C1 segment of cervical spinal cord (tissue), 14 donors: Measurements from ENCODE around the gene NAA25.
"Not testable (repeated sequence)": the region's sequence is repeated elsewhere in the genome, so short reads cannot be mapped to it uniquely, and the experiment has no call there.

Source experiments
- DNase-seq, 14 donors: peaks; one replicate each; lab custom pipeline; 2025; lab: John Stamatoyannopoulos, UW

The NAA25 gene

DNA sequence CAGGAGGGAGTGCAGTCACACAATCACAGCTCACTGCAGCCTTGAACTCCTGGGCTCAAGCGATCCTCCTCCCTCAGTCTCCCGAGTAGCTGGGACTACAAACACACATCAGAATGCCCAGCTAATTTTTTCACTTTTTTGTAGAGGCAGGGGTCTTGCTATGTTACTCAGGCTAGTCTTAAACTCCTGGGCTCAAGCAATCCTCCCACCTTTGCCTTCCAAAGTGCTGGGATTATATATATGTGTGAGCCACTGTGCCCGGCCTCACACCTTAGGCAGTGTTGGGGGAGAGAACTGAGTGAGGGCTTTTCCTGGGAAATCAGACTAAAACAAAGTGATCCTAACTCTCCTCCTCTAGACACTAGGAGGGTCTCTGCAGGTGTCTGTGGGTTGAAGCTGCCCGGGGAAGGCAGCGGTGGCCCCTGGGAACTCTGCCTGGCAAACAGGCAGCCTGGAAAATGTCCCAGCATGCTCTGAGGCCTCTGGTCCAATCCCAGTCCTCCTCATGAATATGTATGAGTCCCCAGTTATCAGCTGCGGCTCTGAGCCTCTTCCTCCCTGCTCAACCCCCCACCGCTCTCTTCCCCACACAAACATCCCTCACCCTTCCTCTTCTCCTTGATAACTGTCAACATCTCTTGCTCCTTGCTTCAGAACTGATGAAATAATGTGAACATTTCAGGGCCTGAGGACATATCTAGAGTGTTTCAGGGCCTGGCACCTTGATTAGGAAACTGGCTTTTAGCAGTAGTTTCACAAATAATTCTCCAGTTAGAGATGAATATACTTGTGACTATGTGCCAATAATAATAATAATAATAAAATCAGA lies 7.9 kb upstream of the NAA25 start:
- DNase-seq: peak in 13 of 14 donors; percentile 15 to 86 (median 72)

DNA sequence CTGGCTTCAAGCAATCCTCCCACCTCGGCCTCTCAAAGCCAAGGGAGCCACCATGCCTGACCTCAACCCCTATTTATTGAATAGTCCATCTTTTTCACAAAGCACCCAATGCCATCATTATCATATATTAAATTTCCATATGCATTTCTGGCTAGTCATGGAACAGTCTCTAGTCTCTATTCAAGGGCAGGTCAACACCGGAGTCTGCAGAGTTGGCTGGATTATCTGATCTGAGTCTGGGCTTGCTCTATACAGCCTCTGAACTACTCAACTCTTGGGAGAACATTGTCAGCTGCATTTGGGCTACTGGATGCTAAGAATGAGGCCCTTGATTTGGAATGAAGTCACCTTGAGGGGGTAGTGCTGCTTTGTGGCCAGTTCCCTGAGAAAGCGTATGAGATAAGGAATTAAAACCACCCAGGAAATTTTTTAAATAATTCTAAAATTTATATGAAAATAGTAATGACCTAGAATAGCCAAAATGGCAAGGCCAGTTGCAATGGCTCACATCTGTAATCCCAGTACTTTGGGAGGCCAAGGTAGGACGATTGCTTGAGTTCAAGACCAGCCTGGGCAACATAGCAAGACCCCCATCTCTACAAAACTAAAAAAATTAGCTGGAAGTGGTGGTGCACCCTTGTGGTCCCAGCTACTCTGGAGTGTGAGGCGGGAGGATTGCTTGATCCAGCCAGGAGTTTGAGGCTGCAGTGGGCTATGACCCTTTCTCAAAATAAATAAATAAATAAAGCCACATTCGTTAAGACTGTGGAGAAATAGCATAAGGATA lies 6.9 kb upstream of the NAA25 start:
- no peak for DNase-seq

DNA sequence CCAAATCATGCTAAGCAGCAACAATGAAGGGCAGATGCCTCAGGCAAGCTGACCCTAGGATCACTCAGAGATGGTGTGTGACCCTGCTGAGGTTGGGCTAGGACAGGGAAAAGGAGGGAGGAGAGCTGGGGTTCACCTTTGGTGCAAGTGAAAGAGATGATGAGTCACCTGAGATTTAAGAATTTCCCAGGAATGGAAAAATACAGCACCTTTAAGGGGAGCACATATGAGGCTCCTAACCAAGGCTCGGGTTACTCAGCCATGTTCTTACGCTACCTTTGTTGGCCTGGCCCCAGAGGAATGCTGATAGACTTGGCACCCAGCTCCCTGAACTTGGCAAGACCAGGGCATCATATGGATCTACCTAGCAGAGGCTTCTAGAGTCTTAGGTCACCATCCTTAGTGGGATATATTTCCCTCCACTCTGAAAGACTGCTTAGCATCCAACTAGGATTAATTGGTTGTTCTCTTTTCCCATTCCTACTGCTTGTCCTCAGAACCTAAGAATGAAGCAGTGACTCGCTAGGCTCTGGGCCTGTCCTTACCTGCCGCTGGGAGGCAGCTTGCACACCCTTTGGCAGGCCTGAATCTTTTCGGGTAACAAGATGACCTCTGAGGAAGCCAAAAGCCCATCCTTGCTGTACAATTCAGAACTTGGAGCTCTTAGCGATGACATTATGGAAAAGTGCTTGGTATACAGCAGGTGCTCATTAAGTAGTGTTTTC lies 4.0 kb upstream of the NAA25 start:
- DNase-seq: no peak

DNA sequence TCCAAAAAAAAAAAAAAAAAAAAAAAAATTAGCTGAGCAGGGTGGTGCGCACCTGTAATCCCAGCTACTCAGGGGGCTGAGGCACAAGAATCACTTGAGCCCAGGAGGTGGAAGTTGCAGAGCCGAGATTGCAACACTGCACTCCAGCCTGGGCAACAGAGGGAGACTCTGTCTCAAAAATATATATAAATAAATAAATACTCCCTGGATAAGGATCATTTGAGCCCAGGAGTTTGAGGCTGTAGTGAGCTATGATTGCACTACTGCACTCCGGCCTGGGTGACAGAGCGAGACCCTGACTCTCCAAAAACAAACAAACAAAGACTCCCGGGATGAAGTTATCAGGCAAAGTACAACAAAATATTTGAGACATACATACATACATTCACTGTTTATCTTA lies 3.3 kb upstream of the NAA25 start:
- no peak for DNase-seq

DNA sequence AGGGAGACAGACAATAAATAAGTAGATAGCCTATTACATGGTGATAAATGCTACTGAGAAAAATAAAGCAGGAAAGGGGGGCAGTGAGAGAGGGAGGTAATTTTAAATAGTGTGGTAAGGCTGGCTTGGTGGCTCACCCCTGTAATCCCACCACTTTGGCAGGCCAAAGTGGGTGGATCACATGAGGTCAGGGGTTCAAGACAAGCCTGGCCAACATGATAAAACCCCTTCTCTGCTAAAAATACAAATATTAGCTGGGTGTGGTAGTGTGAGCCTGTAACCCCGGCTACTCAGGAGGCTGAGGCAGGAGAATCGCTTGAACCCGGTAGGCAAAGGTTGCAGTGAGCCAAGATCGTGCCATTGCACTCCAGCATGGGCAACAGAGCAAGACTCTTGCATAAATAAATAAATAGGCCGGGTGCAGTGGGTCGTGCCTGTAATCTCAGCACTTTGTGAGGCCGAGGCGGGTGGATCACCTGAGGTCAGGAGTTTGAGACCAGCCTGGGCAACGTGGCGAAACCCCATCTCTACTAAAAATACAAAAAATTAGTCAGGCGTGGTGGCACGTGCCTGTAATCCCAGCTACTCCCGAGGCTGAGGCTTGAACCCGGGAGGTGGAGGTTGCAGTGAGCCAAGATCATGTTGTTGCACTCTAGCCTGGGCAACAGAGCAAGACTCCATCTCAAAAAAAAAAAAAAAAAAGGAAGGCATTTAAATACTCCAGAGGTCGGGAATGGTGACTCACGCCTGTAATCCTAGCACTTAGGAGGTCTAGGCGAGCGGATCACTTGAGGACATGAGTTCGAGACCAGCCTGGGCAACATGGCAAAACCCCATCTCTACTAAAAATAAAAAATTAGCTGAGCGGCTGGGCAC lies 2.4 kb upstream of the NAA25 start:
- DNase-seq: not testable (repeated sequence)

DNA sequence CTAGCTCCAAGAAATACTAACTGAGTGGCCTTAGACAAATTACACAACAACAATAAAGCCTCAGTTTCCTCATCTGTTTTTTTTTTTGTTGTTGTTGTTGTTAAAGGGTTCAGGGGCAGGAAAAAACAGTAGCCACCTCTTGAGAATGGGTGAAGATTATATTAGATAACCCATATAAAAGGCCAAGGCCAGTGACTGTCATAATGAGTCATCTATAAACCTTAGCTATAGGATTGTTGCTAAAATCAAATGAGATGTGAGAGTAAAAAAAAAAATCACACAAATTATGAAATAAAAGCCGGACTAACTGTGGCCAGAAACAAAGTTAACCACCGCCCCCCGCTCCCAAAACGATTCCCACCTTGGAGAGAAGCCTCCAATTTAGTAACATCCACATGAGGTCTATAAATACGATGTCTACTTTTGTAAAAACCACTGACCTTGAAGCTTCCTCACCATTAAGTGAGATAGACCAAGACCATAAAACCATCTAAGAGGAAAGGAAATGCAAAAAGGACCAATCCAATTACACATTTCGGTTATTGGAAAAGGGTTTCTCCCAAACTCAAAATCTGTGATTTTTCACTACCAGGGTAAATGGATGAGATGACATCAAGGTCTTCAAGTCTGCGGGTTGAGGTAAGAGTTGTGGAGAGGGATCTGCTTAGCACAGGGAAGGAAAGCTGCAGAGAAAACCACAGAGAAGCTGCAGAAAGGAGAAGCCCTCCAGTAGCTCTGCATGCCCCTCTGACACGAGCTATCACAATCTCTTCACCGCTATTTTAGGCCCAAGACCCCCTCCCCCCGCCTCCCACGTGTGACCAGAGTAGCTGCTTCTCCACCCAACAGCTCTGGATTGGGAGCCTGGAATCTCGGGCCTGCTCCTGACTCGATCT lies 1.0 kb downstream of the NAA25 start:
- peak in 3 of 14 donors; percentile 14 to 51 (median 39) for DNase-seq

DNA sequence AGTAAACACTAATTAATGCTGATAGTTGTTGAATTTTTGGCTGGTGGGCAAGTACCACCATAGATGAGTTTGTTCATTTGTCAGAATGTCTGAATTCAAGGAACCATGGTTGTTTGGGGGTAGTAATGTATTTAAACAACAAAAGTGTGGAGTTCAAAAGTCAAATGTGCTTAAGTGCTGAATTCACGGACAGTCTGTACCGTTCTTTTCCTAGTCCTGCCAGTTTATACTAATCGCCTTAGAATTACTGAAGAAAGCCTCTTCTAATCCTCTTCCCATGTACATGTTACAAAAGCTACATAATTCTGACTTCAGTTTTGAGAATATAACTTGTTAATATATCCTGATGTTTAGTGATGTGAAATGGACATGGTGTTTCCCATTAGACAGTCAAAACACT lies 2.7 kb downstream of the NAA25 start:
- DNase-seq: no peak

DNA sequence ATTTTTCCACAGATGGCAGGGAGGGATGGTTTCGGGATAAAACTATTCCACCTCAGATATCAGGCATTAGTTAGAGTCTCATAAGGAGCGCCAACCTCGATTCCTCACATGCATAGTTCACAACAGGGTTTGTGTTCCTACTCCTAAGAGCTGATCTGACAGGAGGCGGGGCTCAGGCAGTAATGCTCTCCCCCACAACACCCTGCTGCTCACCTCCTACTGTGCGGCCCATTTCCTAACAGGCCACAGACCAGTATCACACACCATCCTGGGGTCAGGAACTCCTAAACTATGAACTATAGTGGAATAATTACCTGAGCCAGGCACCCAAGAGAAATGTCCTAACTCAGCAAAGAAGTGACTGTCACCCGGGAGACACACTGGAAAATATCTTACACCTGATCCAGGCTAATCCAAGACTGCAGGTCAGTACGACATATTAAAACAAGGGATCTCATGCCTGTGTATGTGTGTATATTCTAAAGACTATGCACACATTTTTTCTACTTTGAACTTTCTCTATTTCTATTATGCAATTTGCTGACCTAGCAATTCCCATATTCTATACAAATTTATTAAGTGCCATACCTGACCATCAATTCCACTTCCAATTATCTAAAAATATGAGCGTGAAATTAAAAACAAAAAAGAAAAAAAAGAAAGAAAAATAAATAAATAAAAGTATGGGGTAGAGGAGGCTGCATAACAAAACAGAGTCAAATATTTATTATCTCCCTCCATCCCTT lies 4.7 kb downstream of the NAA25 start:
- no peak for DNase-seq

DNA sequence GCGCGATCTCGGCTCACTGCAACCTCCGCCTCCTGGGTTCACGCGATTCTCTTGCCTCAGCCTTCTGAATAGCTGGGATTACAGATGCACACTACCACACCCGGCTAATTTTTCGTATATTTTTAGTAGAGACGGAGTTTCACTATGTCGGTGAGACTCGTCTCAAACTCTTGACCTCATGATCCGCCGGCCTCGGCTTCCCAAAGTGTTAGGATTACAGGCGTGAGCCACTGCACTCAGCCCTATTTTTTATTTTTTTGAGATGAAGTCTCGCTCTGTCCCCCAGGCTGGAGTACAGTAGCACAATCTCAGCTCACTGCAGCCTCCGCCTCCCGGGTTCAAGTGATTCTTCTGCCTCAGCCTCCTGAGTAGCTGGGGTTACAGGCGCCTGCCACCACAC lies 5.8 kb downstream of the NAA25 start:
- DNase-seq: not testable (repeated sequence)

DNA sequence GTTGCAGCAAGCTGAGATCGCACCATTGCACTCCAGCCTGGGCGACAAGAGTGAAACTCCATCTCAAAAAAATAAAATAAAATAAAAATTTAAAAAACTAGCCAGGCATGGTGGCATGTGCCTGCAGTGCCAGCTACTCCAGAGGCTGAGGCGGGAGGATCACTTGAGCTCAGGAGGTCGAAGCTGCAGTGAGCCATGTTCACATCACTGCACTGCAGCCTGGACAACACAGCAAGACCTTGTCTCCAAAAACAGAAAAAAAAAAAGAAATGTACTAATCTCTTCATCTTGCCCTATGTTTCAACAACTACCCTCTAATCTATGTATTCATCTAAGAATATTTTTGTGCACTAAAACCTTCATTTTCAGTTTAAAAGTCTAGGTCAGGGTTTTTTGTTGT lies 6.5 kb downstream of the NAA25 start:
- no peak for DNase-seq

DNA sequence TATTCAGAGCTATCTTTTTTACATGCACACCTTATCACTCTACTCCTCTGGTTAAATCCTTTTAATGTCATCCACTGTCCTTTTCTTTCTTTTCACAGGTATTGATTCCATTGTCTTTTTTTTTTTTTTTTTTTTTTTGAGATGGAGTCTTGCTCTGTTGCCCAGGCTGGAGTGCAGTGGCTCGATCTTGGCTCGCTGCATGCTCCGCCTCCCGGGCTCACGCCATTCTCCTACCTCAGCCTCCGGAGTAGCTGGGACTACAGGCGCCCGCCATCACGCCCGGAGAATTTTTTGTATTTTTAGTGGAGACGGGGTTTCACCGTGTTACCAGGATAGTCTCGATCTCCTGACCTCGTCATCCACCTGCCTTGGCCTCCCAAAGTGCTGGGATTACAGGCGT lies 8.1 kb downstream of the NAA25 start:
- DNase-seq: not testable (repeated sequence)

DNA sequence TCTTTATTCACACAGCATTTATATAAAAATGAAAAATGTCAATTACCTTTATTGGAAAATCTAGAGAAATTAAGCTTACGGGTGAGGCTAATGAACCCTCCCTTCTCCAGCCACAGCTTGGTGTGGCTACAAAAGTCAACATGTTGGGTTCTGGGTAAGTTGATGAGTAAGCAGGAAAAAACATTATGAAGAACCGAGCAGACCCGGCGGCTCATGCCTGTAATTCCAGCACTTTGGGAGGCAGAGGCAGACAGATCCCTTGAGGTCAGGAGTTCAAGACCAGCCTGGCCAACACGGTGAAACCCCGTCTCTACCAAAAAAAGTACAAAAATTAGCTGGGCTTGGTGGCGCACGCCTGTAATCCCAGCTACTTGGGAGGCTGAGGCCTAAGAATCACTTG lies 10.9 kb downstream of the NAA25 start:
- DNase-seq: no peak

DNA sequence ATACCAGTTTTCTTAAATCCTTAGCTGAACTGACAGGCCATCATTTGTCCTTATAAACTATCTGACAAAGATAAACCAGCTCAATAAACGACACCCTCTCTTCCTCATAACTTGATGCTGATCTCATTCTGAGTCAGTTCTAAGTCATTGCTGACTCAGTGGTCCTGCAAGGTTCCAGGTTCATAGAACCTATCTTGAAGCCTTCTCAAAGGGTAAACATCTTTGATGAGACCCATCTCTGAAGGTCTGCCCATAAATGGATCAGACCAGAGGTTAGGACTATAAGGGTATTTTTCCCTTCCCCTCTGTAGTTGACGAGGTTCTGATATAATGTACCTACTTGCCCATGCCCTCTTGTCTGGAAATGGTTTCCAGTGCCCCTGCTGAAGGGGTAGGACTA lies 11.9 kb downstream of the NAA25 start:
- no peak for DNase-seq

DNA sequence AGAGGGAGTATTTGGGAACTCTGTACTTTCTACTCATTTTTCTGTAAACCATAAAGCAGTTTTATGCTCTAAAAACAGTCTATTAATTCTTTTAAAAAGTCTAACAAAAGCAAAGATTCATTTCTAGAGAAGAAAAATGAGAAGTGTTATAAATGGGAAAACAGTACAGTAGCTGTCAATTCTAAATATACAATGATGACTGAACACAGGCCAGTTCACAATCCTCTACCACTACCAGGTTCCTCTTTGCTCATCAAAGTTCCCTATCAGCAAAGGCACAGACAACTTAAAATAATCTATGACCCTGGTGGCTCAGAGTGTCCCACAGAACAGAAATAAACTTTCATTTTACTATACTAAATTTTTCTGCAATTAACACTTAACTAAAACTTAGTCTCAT lies 12.5 kb downstream of the NAA25 start:
- no peak for DNase-seq

DNA sequence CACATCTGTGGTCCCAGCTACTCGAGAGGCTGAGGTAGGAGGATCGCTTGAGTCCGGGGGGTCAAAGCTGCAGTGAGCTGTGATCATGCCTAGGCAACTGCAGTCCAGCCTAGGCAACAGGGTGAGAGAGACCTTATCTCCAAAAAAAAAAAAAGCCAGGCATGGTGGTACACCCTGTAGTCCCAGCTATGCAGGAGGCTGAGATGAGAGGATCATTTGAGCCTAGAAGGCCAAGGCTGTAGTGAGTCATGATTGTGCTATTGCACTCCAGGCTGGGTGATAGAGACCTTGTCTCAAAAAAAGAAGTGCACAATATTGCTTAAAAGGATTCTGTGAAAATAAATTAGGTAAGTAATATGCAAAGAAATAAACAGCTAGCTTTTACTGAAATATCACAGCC lies 17.0 kb downstream of the NAA25 start:
- DNase-seq: no peak

DNA sequence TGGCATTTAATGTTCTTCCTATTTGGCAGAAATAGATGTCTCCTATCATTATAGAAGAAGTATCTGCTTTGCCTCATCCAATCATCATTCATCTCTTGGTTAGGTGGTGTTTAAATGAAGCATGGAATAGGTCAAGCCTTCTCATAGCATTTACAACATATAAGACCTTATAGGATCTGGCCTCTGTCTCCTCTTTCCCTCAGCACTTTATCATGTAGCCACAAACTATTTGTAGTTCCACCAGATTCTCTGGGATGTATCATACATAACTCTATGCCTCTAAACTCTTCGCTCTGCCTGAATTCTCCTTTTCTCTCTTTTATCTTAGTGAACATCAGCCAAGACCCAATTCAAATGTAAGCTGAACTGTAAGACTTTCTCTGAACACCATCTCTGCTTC lies 20.7 kb downstream of the NAA25 start:
- no peak for DNase-seq

DNA sequence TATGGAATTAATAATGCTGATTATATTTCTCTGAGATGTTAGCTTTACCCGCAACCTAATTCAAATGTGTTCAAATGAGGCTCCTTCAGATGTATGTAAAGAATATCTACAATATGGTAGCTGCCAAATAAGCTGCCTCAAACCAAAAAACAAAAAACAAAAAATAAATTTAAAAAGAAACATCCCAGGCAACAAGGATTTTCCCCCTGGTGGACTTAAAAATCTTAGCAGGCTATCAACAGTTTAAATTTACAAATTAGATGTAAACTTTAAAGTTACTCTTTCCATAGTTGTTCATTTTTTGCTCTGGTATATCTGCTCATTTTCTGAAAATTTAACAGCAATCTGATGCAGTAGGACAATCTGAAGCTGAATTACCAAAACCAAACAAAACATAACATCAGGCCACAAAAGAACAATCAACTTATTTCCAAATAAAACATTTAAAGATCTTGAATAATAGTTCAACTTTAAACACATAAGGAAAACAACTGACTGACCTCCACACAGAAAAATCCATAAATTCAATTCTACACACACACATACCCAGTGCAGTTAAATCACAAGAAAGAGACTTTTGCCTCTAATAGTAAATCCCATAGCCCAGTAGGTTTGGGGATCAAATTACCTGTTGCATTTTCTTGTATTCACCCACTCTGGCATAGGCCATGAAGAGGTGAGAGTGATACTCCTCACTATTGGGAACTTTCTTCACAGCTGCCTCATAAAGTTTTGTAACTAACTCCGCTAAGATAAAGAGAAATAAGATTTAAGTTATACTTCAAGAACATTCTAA lies 21.3 kb downstream of the NAA25 start:
- no peak for DNase-seq

DNA sequence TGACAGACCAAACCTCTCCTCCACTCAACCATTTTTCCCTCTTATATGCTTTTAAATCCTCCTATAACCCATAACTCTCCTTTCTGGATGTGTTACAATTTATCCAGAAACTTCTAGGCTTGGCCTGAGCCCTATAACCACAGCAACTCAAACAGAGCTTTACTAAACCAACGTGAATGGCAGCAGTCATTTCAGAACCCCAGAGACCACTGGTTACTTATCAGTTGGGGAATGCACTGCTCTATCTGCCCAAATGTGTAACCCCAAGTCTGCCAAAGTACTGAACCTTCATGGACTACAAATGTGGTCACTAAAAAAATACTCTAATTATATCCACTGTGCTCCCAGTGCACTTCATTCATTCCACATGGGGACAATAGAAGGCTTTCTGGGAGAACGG lies 42.0 kb downstream of the NAA25 start:
- no peak for DNase-seq

DNA sequence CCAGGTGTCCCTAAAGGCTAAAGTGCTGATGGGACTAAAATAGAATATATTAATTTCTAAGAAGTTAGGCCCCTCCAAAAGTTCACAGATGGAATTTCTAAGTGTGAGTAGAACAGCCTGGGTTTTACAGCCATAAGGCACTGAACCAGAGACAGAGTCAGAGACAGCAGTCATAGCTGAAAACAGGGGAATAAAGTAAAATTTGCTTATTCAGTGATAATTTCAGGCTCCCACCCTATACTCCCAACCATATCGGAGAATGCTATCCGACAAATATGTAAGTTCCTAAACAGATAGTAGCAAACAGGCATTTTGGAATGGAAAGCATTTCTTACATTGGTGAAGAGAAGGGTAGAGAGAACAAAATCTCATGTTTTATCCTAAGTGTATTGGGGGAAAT lies 45.3 kb downstream of the NAA25 start:
- DNase-seq: no peak
